RWPE2 (cell line): Measurements from ENCODE around the gene NEO1.

Experiments
- ATAC-seq: fragments of 200-7000 bp; cut with Tn5 transposase; 3 replicates; pipeline ENCODE4 v1.9.1; 2021; ENCODE audit warnings: low read depth
- DNase-seq: peaks from one replicate; pipeline ENCODE4 v3.0.0-alpha.2; 2020; ENCODE audit warnings: low spot score
- H3K27ac ChIP-seq: fragments of 450-650 bp; 2 replicates; pipeline ENCODE4 v1.5.1; 2017; ENCODE audit warnings: mild to moderate bottlenecking; ENCODE audit not compliant: poor library complexity, severe bottlenecking
- H3K27me3 ChIP-seq: fragments of 250-450 bp; sonication (Bioruptor Pico); 2 replicates; pipeline ENCODE4 v1.5.1; 2021; ENCODE audit warnings: mild to moderate bottlenecking, moderate library complexity; ENCODE audit not compliant: insufficient read depth, poor library complexity, severe bottlenecking
- H3K36me3 ChIP-seq: fragments of 250-450 bp; sonication (Bioruptor Pico); 2 replicates; pipeline ENCODE4 v1.5.1; 2020; ENCODE audit warnings: low read depth, mild to moderate bottlenecking, moderate library complexity
- H3K4me1 ChIP-seq: fragments of 250-450 bp; sonication (Bioruptor Pico); 2 replicates; pipeline ENCODE4 v1.5.1; 2021; ENCODE audit warnings: mild to moderate bottlenecking, moderate library complexity; ENCODE audit not compliant: insufficient read depth, poor library complexity, severe bottlenecking
- H3K4me3 ChIP-seq: fragments of 250-450 bp; sonication (Bioruptor Pico); 2 replicates; pipeline ENCODE4 v1.5.1; 2021; ENCODE audit warnings: mild to moderate bottlenecking, moderate library complexity; ENCODE audit not compliant: severe bottlenecking
- H3K9me3 ChIP-seq: fragments of 250-450 bp; sonication (Bioruptor Pico); 2 replicates; pipeline ENCODE4 v1.5.1; 2021; ENCODE audit warnings: mild to moderate bottlenecking, moderate library complexity; ENCODE audit not compliant: severe bottlenecking
- TF ChIP-seq, protein P1 (sequence below): fragments of 450-650 bp; IDR thresholded peaks from one replicate; pipeline ENCODE4 v1.5.1; 2017; ENCODE audit warnings: mild to moderate bottlenecking, moderate library complexity; ENCODE audit not compliant: poor library complexity, severe bottlenecking

The NEO1 gene

DNA sequence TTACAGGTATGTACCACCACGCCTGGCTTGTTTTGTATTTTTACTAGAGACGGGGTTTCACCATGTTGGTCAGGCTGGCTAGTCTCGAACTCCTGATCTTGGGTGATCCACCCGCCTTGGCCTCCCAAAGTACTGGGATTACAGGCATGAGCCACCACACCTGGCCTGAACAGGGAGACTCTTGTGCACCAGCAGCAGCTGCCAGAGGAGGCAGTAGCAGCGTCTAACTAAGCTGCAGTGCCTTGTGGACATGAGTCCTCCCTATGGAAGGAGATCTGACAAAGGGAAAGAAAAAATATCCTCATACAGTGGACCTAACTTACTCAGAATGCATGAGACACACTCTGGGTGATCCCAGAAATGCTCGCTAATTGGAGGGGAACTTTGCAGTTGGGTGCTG lies 36.8 kb upstream of the NEO1 start:
- DNase-seq (no peak), ATAC-seq (no peak)
- TF ChIP-seq, protein P1, sequence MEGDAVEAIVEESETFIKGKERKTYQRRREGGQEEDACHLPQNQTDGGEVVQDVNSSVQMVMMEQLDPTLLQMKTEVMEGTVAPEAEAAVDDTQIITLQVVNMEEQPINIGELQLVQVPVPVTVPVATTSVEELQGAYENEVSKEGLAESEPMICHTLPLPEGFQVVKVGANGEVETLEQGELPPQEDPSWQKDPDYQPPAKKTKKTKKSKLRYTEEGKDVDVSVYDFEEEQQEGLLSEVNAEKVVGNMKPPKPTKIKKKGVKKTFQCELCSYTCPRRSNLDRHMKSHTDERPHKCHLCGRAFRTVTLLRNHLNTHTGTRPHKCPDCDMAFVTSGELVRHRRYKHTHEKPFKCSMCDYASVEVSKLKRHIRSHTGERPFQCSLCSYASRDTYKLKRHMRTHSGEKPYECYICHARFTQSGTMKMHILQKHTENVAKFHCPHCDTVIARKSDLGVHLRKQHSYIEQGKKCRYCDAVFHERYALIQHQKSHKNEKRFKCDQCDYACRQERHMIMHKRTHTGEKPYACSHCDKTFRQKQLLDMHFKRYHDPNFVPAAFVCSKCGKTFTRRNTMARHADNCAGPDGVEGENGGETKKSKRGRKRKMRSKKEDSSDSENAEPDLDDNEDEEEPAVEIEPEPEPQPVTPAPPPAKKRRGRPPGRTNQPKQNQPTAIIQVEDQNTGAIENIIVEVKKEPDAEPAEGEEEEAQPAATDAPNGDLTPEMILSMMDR = no peak
- no peaks in the 10 kb centered on the region for H3K27me3 ChIP-seq
- no peaks in the 10 kb centered on the region for H3K36me3 ChIP-seq
- H3K27ac ChIP-seq = no peak overlapping the region
- no peaks in the 10 kb centered on the region for H3K4me1 ChIP-seq
- no peak overlapping the region for H3K4me3 ChIP-seq
- H3K9me3 ChIP-seq = no peaks in the 10 kb centered on the region

DNA sequence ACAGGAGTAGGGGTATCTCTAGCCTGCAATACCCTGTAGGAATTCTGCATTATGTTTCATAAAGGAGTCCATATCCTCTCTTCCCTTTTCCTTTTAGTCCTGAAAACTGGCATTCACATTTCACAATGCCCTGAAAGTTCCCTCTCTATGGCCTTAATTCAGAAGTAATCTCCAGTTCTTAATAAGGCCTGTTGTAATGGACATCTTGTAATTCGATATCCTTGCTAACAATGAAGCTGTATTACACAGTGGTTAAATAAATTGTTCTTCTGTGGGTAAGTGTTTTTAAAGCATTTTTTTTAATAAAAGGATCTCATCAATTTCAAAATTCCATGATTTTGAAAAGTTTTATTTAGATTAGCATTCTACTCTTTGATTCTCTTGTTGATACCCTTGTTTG lies 34.3 kb upstream of the NEO1 start:
- Histone ChIP-seq H3K4me3 (no peak overlapping the region), H3K9me3 (no peaks in the 10 kb centered on the region), H3K27me3 (no peaks in the 10 kb centered on the region), H3K4me1 (no peaks in the 10 kb centered on the region), H3K36me3 (no peaks in the 10 kb centered on the region), H3K27ac (no peak overlapping the region)
- no peak for DNase-seq
- TF ChIP-seq, protein P1 = no peak
- ATAC-seq = no peak

DNA sequence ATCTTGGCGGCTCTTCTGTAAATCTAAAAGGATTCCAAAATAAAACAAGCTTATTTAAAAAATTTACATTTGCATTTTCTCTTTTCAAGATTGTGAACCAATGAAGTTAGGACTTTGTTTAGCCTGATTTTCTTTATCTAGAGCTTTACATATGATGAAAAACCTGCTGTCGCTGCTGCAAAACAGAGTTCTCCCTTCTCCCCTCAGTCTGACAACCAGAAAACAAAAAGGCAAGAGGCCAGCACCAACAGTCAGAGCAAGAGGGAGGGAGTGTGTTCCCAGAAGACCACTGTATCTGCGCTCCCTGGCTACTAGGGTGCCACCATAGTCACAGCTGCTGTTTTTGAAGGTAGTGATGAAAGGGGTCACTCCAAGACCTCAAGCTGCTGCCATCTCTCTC lies 33.1 kb upstream of the NEO1 start:
- H3K4me3 ChIP-seq = no peak overlapping the region
- TF ChIP-seq, protein P1 = no peak
- no peaks in the 10 kb centered on the region for H3K36me3 ChIP-seq
- no peaks in the 10 kb centered on the region for H3K4me1 ChIP-seq
- H3K27ac ChIP-seq = no peak overlapping the region
- no peaks in the 10 kb centered on the region for H3K27me3 ChIP-seq
- no peak for ATAC-seq
- DNase-seq = no peak
- H3K9me3 ChIP-seq = no peaks in the 10 kb centered on the region

DNA sequence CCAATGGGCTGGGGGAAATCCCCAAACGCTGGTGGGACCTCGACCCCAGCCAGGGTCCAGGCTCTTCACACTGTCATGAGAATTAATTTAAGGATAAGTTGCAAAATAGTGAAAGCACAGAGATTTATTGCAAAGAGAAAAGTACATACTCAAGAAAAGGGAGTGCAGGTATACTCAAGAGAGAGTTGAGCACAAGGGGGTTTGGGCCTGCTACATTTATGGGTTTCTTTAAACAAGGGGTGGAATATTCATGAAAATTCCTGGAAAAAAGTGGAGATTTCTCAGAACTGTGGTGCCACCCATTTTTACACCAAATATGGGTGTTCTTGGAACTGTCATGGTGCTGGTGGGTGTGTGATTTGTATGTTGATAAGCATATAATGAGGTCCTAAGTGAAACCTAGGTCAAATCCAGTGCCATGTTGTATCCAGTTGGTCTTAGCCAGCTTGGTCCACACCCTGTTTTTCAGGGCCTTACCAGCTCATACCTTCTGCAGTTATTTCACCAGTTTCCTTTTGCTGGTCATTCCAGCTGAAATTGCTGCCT lies 32.6 kb upstream of the NEO1 start:
- TF ChIP-seq, protein P1 = no peak
- no peaks in the 10 kb centered on the region for H3K4me1 ChIP-seq
- H3K4me3 ChIP-seq = no peak overlapping the region
- ATAC-seq (no peak), DNase-seq (no peak)
- H3K36me3 ChIP-seq = no peaks in the 10 kb centered on the region
- H3K27ac ChIP-seq = no peak overlapping the region
- no peaks in the 10 kb centered on the region for H3K27me3 ChIP-seq
- no peaks in the 10 kb centered on the region for H3K9me3 ChIP-seq

DNA sequence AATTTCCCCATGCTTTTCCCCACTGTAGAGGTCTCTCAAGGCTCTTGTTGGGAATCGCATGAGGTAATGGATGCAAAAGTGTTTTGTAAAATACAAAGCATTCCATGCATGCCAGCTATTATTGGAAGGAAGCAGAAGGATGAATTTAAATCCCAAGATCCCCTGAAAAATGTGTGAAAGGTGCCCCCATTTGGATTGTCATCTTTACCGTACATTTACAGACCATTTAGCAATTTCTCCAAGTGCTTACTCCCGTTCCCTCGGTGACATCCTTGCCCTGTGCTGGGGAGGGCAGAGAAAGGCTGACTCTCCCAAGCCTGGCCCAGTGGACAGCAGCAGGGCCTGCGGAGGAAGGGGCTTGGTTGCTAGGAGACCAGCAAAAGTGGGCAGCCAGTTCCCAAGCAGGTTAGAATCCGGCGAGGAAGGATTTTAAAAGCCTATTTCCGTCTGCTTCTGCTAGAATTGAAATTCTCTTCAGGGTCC lies 31.1 kb upstream of the NEO1 start:
- Histone ChIP-seq H3K4me1 (no peaks in the 10 kb centered on the region), H3K27me3 (no peaks in the 10 kb centered on the region), H3K36me3 (no peaks in the 10 kb centered on the region), H3K9me3 (no peaks in the 10 kb centered on the region), H3K27ac (no peak overlapping the region), H3K4me3 (no peak overlapping the region)
- TF ChIP-seq, protein P1 = no peak
- DNase-seq (no peak), ATAC-seq (no peak)
